ENCODE measurements around the gene CEP290.

CEP290 gene, protein sequence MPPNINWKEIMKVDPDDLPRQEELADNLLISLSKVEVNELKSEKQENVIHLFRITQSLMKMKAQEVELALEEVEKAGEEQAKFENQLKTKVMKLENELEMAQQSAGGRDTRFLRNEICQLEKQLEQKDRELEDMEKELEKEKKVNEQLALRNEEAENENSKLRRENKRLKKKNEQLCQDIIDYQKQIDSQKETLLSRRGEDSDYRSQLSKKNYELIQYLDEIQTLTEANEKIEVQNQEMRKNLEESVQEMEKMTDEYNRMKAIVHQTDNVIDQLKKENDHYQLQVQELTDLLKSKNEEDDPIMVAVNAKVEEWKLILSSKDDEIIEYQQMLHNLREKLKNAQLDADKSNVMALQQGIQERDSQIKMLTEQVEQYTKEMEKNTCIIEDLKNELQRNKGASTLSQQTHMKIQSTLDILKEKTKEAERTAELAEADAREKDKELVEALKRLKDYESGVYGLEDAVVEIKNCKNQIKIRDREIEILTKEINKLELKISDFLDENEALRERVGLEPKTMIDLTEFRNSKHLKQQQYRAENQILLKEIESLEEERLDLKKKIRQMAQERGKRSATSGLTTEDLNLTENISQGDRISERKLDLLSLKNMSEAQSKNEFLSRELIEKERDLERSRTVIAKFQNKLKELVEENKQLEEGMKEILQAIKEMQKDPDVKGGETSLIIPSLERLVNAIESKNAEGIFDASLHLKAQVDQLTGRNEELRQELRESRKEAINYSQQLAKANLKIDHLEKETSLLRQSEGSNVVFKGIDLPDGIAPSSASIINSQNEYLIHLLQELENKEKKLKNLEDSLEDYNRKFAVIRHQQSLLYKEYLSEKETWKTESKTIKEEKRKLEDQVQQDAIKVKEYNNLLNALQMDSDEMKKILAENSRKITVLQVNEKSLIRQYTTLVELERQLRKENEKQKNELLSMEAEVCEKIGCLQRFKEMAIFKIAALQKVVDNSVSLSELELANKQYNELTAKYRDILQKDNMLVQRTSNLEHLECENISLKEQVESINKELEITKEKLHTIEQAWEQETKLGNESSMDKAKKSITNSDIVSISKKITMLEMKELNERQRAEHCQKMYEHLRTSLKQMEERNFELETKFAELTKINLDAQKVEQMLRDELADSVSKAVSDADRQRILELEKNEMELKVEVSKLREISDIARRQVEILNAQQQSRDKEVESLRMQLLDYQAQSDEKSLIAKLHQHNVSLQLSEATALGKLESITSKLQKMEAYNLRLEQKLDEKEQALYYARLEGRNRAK (N-terminal part only)

DNA sequence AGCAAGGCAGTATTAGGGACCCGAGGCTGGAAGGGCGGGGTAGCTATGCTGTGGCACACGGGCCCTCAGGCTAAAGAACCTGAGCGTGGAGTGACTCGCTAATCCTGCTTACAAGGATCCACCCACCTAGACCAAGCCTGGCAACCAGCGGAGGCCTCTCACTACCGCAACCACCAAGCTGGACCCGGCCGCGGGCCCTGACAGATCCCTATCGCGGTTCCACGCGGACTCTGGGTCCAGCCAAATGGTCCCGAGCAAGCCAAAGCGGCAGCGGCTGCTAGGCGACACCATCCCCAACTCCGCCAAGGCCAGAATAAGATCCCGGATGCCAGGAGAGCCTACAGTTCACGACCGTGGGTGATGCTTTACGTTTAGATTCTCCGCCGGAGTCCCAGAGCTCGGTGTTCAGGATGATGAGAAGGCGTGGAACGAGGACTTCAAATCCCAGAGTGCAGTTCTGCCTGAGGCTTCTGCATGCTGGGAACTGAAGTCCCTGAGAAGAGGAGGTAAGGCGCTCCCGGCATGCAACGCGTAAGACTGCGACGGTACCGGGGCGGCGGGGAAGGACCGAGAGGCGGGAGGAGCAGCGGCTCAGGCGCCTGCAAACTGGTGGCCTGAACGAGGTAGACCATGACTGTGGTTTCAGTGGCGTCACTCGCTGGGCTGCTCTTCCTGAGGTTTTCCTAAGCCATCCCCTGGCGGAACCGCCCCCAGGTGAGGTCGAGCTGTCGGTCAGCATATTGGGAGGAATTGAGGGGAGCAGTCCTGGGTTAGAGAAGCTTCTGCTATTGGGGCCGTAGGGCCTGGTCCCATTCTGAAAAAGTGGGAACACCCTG is at the start of gene CEP290, which contains the start of gene TMTC3:
Gene CEP290, minus strand, starts transcription at position 315 of the 836 bp plus-strand sequence. CDS start 781 bp downstream, outside the sequence.
Gene TMTC3, plus strand, starts transcription at position 534 of the 836 bp plus-strand sequence. CDS start 6,009 bp downstream, outside the sequence.
- peak; percentile 85 for DNase-seq

DNA sequence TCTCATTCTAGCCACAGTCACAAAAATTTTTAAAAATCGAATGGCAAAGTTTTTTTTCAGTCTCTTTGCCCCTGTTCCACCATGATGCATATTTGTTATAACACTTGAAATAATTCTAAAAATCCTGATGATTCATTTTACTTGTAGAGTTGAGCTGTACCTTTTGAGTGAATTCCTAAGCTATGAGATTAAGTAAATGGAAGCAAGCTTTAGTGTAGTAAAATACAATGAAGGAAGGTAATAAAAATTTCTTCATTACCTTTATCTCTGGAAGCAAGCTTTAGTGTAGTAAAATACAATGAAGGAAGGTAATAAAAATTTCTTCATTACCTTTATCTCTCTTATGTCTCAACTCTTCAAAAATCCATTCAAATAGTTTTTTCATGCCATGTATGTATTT is 46.3 kb upstream of the CEP290 start:
- no peak for DNase-seq

DNA sequence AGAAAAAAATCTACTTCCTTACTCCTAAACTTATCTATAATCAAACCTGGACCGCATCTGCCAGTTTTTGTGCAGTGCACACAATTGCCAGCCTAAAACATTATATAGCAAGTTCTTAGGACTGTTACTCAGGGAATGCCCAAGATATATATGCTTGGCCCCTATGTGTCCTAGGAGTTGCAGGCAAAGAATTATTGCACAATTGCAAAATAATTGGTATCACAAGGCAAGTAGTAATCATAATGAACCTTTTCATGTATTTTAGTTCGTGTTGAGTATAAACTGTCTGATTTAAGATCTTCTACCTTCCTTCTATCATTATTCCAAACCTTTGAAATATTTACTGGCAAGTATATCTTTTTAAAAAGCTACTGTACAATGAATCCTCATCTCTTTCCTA is 45.7 kb upstream of the CEP290 start:
- DNase-seq = no peak

DNA sequence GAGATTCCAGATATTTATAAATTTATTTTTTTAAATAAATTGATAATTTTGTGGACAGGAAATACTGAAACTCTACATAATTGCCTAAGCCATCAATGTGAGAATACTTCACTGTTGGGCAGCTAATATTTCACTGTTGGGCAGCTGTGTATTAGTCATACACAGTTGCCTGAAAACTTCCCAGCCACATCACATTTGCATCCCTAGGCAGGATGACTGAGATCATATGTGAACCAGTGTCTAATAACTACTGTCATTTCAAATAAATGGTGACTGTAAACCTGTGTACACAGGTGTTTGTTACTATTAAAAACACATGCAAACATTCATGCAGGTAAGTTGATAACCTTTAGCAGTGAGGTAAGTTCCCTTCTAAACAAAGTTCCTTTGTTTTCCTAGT is 44.1 kb upstream of the CEP290 start:
- no peak for DNase-seq

DNA sequence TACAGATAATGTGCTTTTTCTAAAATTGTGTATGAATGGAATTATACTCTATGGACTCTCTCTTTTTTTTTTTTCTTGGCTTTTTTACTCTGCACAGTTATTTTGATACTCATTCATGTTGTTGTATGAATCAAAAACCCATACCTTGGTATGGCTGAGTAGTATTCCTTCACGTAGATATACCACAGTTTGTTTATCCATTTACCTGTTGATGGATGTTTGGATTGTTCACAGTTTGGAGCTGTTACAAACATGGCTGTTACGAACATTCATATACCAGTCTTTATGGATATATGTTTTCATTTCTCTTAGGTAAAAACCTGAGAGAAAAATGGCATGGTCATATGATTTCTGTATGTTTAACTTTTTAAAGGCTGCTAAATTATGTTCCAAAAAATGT is 43.4 kb upstream of the CEP290 start:
- no peak for DNase-seq

DNA sequence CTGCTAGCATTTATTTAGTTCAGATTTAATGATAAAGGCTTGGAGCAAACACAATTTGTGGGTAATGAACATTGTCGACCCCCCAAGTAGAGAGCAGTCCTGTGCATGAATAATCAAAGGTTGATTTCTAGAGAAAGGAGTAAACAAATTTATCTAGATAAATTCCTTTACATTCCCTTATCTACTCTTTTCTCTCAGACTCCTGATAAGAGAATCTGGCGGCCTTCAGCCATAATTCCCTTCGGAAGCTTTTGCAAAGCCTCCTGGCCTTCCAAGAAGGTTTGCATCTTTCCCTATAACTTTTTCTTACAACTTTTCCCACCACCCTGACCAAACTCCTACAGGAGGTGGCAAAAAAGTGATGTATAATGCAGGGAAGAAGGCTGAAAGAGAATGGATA is 42.3 kb upstream of the CEP290 start:
- no peak for DNase-seq

DNA sequence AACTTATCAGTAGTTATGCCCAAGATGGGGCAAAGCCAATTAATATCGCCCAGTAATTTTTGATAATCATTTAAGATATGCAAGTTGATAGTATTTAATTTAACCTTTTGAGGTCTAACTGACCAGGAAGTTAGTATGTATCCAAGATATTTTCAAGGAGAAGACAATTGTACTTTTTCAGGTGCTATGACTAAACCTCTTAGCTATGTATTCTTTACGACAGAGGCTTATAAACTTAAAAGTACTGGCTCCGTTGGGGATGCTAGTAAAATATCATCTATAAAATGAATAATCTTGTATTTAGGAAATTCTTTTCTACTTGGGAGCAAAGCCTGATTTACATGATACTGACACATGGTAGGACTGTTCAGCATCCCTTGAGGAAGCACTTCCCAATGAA is 40.5 kb upstream of the CEP290 start:
- DNase-seq = no peak

DNA sequence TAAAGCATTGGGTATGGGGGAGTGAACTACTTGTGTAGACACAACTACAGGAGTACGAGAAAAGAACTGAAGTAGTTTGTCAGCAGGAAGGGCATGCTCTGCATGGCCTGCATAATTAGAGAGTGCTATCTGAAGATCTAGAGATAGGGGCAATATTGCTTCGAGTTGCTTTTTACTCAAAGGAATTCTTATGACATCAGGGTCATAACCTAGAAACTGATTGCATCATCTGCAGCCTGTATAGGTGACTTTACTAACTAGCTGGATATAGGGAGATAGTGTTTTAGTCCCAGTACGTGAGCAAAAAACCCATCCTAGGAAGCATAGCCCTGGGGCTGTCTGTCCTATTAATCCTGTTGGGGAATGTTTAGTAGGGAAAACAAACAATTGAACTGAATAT is 40.0 kb upstream of the CEP290 start:
- no peak for DNase-seq

DNA sequence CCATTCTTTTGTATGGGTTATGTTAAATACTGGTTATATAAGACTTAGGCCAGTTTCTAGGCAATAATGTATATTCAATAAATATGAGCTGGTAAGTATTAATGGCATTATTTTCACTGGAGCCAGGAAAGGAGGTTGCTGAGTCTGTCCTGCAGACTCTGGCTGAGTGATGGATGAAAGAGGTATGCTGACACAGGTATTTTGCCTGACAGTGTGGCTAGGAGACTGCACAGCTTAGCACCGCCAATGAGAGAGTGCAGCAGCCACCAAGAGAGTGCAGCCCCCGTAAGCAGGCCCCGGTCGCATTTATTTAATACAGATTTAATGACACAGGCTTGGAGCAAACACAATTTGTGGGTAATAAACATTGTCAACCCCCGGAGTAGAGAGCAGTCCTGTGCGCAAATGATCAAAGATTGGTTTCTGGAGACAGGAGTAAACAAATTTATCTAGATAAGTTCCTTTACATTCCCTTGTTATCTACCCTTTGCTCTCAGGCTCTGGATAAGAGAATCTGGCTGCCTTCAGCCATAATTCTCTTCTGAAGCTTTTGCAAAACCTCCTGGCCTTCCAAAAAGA is 37.6 kb upstream of the CEP290 start:
- no peak for DNase-seq

DNA sequence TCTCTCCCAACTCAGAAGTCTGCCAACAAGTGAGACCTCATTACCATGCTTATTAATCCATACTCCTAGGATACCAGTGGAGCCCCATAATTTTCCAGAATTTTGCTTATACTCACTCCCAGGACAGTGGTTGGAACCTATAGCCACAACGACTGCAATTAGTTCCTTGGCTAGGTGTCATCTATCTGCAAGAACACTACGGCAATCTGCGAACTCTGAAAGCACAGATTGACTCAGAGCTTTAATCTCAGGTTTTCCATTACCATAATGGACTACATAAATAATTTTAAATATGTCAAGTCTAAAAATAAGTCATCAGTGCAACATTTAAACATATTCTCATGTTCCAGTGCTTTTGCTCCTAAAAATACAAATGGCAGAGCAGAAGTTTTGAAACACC is 33.7 kb upstream of the CEP290 start:
- no peak for DNase-seq

DNA sequence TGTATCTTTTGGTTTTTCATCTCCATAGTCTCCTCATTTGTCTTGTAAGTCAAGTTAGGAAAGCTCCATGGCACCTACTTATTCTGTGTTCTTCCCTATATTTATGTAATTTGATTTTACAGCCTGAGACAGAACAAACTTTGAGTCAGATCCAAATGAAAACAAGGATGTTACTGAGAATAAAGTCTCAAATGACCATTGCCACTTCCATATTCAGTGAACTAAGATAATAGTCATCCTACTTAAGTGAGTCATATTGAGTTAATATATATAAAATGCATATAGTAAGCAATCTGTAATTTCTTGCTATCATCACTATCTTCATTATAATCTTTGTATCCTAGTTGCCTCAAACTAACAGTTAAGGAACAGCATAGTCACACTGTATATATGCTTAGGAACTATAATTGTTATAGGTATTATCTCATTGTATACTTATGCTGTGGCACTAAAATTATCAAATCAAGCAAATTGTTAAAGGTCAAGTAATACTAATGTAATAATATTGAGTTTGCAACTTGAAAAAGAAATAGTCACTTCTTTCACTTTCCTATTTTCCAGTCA is 31.0 kb upstream of the CEP290 start:
- no peak for DNase-seq

DNA sequence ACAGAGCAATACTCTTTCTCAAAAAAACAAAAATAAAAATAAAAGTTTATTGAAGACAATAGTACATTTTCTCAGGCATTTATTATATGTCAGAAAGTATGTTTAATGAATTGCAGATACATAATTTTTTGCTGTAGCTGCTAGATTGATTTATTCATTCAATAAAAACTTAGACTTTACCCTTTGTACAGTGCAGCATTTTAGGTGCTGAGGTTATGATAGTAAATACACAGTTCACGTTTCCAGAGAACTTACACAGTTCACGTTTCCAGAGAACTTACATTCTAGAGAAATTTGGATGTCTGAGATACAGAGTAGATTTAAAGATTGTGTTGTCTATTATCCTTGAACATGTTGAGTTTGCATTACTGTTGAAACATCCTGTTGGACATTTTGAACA is 25.5 kb upstream of the CEP290 start:
- DNase-seq = no peak

DNA sequence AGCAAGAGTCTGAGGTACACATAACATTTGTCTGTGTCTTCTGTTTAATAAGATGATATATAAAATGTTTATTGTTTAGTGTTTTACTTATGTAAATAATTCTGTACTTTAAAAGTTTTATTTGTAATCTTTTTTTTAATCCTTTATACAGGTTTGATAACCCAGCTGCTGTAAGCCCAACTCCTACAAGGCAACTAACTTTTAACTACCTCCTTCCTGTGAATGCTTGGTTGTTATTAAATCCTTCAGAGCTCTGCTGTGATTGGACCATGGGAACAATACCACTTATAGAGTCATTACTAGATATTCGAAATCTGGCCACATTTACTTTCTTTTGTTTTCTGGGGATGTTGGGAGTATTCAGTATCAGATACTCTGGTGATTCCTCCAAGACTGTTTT is 24.3 kb upstream of the CEP290 start:
- no peak for DNase-seq

DNA sequence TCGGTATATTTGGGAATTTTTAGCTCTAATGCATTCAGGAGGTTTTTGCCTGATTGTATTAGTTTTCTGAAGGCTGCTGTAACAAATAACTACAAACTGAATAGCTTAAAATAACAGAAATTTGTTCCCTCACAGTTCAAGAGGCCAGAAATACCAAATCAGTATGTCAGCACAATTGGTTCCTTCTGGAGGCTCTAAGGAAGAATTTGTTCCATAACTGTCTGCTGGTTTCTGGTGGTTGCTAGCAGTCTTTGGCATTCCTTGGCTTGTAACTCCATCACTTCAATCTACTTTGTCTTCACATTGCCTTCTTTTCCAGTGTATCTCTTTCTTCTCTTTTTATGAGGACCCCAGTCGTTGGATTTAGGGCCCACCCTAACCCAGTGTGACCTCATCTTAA is 21.5 kb upstream of the CEP290 start:
- DNase-seq = no peak

DNA sequence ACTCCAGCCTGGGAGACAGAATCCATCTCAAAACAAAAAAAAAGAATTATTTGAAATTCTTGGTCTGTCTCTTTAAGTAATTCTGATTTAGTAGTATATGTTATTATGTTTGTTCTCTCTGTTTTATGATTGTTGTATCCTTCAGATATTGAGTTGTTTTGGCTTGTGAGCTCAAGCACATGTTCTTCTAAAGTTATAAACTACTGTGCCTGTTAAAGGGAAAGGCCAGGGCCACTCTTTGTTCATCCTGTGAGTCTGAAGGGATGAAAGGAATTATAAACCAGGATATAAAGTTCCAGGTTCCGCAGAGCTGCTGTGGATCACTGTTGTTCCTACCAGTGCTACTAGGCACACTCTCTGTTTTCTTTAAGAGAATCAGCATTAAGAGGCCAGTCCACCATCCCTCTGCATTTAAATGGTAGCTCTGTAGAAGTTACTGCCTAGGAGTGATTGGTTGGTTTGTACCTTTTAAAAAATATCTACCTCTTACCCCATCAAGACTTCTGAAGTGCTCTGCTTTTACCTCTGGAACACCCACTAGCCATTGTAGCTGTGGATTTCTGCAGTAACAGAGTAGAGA is 14.3 kb upstream of the CEP290 start:
- no peak for DNase-seq

DNA sequence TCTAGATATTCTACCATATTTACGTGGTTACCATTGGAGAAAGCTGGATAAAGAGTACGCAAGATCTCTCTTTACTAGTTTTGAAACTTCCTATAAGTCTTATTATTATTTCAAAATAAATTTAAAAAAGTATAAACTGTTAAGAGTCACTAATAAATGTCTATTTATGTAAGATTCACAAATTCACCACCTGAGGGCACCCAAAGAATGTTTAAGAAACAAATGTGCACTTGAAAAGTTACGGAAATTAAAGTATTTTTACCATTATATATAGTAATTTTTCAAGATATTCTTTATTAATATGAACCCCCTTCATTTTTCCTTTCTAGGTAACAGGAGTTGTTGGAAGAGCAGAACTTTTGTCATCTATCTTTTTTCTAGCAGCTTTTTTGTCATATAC is 12.1 kb upstream of the CEP290 start:
- DNase-seq = no peak

DNA sequence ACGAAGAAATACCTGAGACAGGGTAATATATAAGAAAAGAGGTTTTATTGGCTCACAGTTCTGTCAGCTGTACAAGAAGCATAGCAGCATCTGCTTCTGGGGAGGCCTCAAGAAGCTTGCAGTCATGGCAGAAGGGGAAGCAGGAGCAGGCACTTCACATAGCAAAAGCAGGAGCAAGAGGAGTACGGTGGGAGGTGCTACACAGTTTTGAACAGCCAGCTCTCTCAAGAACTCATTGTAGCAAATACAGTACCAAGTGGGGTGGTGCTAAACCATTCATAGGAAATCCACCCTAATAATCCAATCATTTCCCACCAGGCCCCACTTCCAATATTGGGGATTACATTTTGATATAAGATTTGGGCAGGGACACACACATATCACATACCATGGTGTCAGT is 8.2 kb upstream of the CEP290 start:
- DNase-seq = no peak

DNA sequence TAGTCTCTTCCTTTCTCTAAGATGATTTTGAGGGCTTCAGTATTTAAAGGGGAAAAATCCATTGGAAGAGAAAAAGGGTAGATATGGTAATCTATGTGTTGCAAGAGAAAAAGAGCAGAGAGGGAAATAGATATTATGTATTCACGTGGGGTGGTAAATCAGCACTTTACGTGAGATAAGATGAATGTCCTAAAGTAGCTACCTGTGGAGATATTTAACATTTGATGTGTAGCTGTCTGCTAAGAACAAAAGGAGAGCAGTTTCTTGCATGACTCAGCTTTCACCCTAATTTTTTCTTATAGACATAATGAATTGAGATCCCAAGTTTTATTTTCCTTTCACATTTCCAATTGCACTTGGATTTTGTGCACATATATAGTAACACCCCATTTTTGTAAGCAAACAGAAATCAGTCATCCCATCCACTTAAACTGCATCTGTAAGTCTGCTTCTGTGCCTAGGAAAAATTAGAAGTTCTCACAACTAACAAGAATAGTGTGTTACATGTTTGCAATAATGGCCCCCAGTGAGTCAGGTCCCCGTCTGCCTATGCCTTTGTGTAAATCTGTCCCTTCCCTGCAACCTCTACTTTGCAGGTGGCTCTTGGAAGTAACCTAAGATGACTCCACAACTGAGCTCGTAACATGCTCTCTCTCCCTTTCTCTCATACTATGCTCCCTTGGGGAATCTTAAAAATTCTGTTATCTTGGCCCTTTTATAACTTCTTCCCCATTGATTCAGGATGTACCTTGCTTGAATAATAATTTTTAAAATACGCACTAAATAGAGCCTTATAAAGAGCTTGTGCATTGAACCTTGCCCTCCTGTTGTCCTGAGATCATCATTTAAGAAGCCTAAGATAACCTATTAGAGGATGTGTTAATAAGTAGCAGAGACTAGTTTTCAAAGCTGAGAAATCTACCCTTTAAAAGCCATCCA is 3.9 kb upstream of the CEP290 start:
- no peak for DNase-seq

DNA sequence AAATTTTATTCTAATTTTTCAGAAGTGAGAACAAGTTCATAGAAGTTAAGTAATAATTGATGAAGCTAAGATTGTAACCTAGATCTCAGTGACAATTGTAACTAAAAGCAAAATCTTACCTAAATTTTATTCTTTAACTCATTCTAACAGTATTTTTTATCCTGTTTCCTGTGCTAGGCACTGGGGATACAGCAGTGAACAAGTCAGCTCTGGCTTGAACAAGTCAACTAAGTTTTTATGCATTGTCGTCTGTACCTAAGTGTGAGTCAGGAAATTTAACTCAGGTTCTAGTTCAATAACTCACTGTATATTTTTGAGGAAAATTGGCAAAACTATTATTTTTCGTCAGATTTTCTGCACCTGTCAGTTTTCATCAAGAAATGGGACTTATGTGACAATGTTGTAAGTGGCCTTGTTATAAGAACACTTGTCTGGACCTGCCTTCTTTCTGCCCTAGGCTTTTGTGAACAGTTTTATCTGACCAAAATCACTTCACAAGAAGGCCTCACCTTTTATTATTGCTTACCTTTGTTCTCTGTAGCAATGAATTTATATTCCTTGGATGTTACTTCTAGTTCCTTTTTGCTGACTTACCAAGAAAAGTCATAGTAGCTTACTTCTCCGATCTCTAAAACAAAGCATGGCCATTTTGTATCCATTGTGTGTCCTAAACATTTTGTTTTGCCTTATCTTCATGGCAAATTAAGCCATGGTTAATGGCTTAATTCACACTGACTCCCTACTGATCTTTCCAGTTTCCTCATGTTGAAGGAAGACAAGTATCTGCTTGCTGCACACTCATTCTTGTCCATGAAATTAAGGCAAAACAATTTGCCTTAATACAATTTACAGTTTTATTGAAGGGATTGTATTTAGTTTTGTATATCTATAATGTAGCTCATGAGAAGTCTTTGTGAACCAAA is 2.9 kb upstream of the CEP290 start:
- DNase-seq = no peak
